HEK293 (cell line): ENCODE results near the gene ELMO1.

ENCODE experiments used
- KLF9 ChIP-seq: fragments of 450-650 bp; formaldehyde crosslinking; IDR thresholded peaks from 2 replicates; pipeline ENCODE4 v1.5.1; 2016; ENCODE audit warnings: missing biosample characterization, missing genetic modification characterization, low read depth
- OSR2 ChIP-seq: fragments of 450-650 bp; formaldehyde crosslinking; IDR thresholded peaks from 2 replicates; pipeline ENCODE4 v1.5.1; 2016; ENCODE audit warnings: missing biosample characterization, missing genetic modification characterization
- ZBTB11 ChIP-seq: fragments of 450-650 bp; formaldehyde crosslinking; conservative IDR thresholded peaks from 2 replicates; pipeline ENCODE4 v1.5.1; 2016; ENCODE audit warnings: low read depth, missing biosample characterization, missing genetic modification characterization
- ZNF214 ChIP-seq: fragments of 450-650 bp; formaldehyde crosslinking; IDR thresholded peaks from 2 replicates; pipeline ENCODE4 v1.5.1; 2017; ENCODE audit warnings: missing biosample characterization, mild to moderate bottlenecking, missing genetic modification characterization, borderline replicate concordance
- ZNF23 ChIP-seq: fragments of 450-650 bp; formaldehyde crosslinking; IDR thresholded peaks from 2 replicates; pipeline ENCODE4 v1.5.1; 2016; ENCODE audit warnings: missing biosample characterization, missing genetic modification characterization, borderline replicate concordance
- ZNF239 ChIP-seq: fragments of 450-650 bp; formaldehyde crosslinking; IDR thresholded peaks from 2 replicates; pipeline ENCODE4 v1.5.1; 2016; ENCODE audit warnings: missing biosample characterization, missing genetic modification characterization
- ZNF274 ChIP-seq, 2 experiments: fragments of 200-500 bp in 1 of 2; fragments of 450-650 bp in 1 of 2; sonication (Bioruptor generic) in 1 of 2; formaldehyde crosslinking in 1 of 2; IDR thresholded peaks; 2 replicates each; pipeline versions ENCODE4 v1.5.1 to v1.6.1; 2014 to 2016; ENCODE audit warnings: borderline replicate concordance in 1 of 2, inconsistent platforms in 1 of 2, low read length in 1 of 2, missing biosample characterization in 1 of 2, missing genetic modification characterization in 1 of 2
- ZNF585B ChIP-seq: fragments of 450-650 bp; formaldehyde crosslinking; IDR thresholded peaks from 2 replicates; pipeline ENCODE4 v1.5.1; 2016; ENCODE audit warnings: missing biosample characterization, missing genetic modification characterization
- TF ChIP-seq, protein P1 (sequence below): fragments of 450-650 bp; formaldehyde crosslinking; IDR thresholded peaks from 2 replicates; pipeline ENCODE4 v1.5.1; 2016; ENCODE audit warnings: missing biosample characterization, missing genetic modification characterization
- TF ChIP-seq, protein P2 (sequence below): fragments of 450-650 bp; formaldehyde crosslinking; IDR thresholded peaks from 2 replicates; pipeline ENCODE4 v1.5.1; 2016; ENCODE audit warnings: missing biosample characterization, missing genetic modification characterization, borderline replicate concordance

DNA sequence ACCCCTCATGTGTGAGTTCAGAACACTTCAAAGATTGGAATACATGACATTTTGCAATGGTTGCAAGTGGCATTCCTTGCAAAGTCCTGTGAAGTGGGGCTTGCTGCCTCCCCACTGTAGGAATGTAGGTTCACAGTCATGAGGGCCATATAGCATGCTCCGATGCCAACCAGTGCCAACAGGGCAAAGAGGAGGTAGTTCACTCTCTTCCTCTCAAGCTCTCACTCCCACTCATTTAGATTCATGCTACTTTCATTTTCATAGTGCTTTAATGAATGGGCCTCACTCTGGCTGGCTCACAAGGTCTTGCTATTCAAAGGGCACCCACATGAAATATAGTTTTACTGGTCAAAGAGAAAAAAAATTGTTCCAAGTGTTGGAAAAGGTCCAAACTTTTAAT is 554.5 kb downstream of the ELMO1 start:
- TF ChIP-seq ZNF214 (tag by site-specific recombination) (no peak), ZNF239 (tag by site-specific recombination) (no peak), ZNF274 (IDR thresholded peaks at IDR 0.05; ENCODE audit: low read length) (no peak), ZNF274 (tag by site-specific recombination; IDR thresholded peaks at IDR 0.05; ENCODE audit: borderline replicate concordance) (no peak), KLF9 (tag by site-specific recombination) (no peak), ZNF23 (no peak), ZBTB11 (tag by site-specific recombination) (no peak), ZNF585B (tag by site-specific recombination) (no peak), OSR2 (tag by site-specific recombination) (no peak)
- TF ChIP-seq, protein P1, sequence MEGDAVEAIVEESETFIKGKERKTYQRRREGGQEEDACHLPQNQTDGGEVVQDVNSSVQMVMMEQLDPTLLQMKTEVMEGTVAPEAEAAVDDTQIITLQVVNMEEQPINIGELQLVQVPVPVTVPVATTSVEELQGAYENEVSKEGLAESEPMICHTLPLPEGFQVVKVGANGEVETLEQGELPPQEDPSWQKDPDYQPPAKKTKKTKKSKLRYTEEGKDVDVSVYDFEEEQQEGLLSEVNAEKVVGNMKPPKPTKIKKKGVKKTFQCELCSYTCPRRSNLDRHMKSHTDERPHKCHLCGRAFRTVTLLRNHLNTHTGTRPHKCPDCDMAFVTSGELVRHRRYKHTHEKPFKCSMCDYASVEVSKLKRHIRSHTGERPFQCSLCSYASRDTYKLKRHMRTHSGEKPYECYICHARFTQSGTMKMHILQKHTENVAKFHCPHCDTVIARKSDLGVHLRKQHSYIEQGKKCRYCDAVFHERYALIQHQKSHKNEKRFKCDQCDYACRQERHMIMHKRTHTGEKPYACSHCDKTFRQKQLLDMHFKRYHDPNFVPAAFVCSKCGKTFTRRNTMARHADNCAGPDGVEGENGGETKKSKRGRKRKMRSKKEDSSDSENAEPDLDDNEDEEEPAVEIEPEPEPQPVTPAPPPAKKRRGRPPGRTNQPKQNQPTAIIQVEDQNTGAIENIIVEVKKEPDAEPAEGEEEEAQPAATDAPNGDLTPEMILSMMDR, result no peak
- TF ChIP-seq, protein P2, sequence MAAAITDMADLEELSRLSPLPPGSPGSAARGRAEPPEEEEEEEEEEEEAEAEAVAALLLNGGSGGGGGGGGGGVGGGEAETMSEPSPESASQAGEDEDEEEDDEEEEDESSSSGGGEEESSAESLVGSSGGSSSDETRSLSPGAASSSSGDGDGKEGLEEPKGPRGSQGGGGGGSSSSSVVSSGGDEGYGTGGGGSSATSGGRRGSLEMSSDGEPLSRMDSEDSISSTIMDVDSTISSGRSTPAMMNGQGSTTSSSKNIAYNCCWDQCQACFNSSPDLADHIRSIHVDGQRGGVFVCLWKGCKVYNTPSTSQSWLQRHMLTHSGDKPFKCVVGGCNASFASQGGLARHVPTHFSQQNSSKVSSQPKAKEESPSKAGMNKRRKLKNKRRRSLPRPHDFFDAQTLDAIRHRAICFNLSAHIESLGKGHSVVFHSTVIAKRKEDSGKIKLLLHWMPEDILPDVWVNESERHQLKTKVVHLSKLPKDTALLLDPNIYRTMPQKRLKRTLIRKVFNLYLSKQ (tag by site-specific recombination), result no peak
